Measurements from ENCODE around the gene ARHGAP12.
"Not testable (repeated sequence)": the region's sequence is repeated elsewhere in the genome, so short reads cannot be mapped to it uniquely, and the experiment has no call there.

ARHGAP12 gene

GRCh38 chr10:31921031-31921430 lies 7.6 kb downstream of the ARHGAP12 start:
- no peak for DNase-seq

- no peak for DNase-seq
Measured at GRCh38 chr10:31920538-31920937, 8.1 kb downstream of the ARHGAP12 start.

GRCh38 chr10:31918671-31919409 lies 9.8 kb downstream of the ARHGAP12 start:
- DNase-seq, result no peak

GRCh38 chr10:31914370-31914769 lies 14.3 kb downstream of the ARHGAP12 start:
- DNase-seq, result no peak

- DNase-seq, result no peak
Measured at GRCh38 chr10:31912898-31913850, 15.5 kb downstream of the ARHGAP12 start.

- DNase-seq, result no peak
Measured at GRCh38 chr10:31912289-31912688, 16.3 kb downstream of the ARHGAP12 start.

- DNase-seq, result no peak
Measured at GRCh38 chr10:31910016-31910415, 18.6 kb downstream of the ARHGAP12 start.

- DNase-seq, result no peak
Measured at GRCh38 chr10:31908157-31908556, 20.5 kb downstream of the ARHGAP12 start.

- DNase-seq, result no peak
Measured at GRCh38 chr10:31906039-31906438, 22.6 kb downstream of the ARHGAP12 start.

GRCh38 chr10:31905586-31905985 lies 23.0 kb downstream of the ARHGAP12 start:
- DNase-seq, result no peak

- no peak for DNase-seq
Measured at GRCh38 chr10:31902625-31903024, 26.0 kb downstream of the ARHGAP12 start.

- no peak for DNase-seq
Measured at GRCh38 chr10:31897506-31897905, 31.1 kb downstream of the ARHGAP12 start.

- no peak for DNase-seq
Measured at GRCh38 chr10:31896968-31897384, 31.7 kb downstream of the ARHGAP12 start.

GRCh38 chr10:31895722-31896121 lies 32.9 kb downstream of the ARHGAP12 start:
- not testable (repeated sequence) for DNase-seq

- no peak for DNase-seq
Measured at GRCh38 chr10:31888442-31888841, 40.2 kb downstream of the ARHGAP12 start.

GRCh38 chr10:31887850-31888249 lies 40.8 kb downstream of the ARHGAP12 start:
- DNase-seq, result no peak

GRCh38 chr10:31886885-31887284 lies 41.7 kb downstream of the ARHGAP12 start:
- DNase-seq, result no peak

- no peak for DNase-seq
Measured at GRCh38 chr10:31885971-31886370, 42.7 kb downstream of the ARHGAP12 start.

- DNase-seq, result no peak
Measured at GRCh38 chr10:31884386-31884785, 44.2 kb downstream of the ARHGAP12 start.

- DNase-seq, result no peak
Measured at GRCh38 chr10:31883397-31883796, 45.2 kb downstream of the ARHGAP12 start.

- no peak for DNase-seq
Measured at GRCh38 chr10:31878486-31878885, 50.1 kb downstream of the ARHGAP12 start.

GRCh38 chr10:31876652-31877352 lies 51.8 kb downstream of the ARHGAP12 start:
- DNase-seq, result no peak

- DNase-seq, result no peak
Measured at GRCh38 chr10:31875608-31876007, 53.0 kb downstream of the ARHGAP12 start.

Data from SHP77 (cell line).